Measurements from ENCODE around the gene PNP.

GRCh38 chr14:20434701-20435581, 34.3 kb upstream of the PNP start:
- no peak for TF ChIP-seq CTCF (conservative IDR thresholded peaks at IDR 0.05)
- TF ChIP-seq ZFX (IDR thresholded peaks at IDR 0.05): no peak

Measured in C4-2B (cell line).